ENCODE data around the gene NKD1. TPM values are rescaled to one million over a fixed set of nuclear protein-coding genes. Genes with fewer than 3 reads are reported as not detected.
"Not testable (repeated sequence)": the region's sequence is repeated elsewhere in the genome, so short reads cannot be mapped to it uniquely, and the experiment has no call there.

Gene NKD1
- total RNA-seq, 4 donors from 2014 or later: 3.5 to 48.1 (median 8.9) TPM

DNA sequence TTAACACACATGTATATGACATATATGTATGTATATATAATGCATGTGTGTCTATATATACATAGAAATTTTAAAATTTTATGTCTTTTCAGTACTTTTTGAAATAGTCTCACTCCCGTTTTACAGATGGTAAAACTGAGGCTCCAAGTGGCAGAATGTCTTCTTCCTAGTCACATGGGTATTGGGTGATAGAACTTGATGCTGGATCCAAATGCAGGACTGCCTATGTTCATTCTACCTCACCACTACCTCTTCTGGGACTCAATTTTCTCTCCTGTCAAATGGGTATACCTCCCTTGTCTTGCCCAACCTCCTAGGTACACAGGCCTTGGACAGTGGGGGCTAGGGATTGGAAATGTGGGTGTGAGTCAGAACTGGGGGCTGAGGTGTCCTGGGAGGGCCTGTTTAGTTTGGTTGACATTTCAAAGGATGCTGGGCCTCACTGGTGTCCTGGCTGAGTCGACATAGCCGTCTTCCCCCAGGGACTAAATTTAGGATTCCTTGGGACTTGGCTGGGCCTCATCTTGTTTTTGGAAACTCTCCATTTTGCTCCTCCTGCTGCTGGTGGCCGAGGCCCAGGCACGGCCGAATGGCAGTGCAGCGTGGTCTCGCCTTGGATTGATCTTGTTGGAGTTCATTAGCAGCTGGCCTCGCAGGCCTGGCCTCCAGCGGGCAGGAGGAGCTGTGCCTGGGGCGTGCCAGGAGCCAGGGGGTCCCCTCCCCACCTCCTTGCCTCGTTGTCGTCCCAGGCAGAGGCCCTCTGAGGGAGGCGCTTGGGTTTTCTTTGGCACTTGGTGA lies 25.9 kb downstream of the NKD1 start:
- H3K4me1 ChIP-seq: peaks cover 0 to 19% of the 10 kb centered on the region in 2 donors
- DNase-seq: peak; percentile 43 to 56
- H3K27ac ChIP-seq: peak overlapping the region; percentile 81 to 86
- intact Hi-C loops (cut with DNase I; ENCODE audit: low total_unique reads): no loop called here
- no peaks in the 10 kb centered on the region for H3K36me3 ChIP-seq
- no peak for TF ChIP-seq POLR2A (IDR thresholded peaks at IDR 0.05)
- TF ChIP-seq, protein P1, sequence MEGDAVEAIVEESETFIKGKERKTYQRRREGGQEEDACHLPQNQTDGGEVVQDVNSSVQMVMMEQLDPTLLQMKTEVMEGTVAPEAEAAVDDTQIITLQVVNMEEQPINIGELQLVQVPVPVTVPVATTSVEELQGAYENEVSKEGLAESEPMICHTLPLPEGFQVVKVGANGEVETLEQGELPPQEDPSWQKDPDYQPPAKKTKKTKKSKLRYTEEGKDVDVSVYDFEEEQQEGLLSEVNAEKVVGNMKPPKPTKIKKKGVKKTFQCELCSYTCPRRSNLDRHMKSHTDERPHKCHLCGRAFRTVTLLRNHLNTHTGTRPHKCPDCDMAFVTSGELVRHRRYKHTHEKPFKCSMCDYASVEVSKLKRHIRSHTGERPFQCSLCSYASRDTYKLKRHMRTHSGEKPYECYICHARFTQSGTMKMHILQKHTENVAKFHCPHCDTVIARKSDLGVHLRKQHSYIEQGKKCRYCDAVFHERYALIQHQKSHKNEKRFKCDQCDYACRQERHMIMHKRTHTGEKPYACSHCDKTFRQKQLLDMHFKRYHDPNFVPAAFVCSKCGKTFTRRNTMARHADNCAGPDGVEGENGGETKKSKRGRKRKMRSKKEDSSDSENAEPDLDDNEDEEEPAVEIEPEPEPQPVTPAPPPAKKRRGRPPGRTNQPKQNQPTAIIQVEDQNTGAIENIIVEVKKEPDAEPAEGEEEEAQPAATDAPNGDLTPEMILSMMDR (IDR thresholded peaks at IDR 0.05): no peak
- H3K9me3 ChIP-seq: no peaks in the 10 kb centered on the region
- no peaks in the 10 kb centered on the region for H3K27me3 ChIP-seq
- H3K4me3 ChIP-seq: no peak overlapping the region

DNA sequence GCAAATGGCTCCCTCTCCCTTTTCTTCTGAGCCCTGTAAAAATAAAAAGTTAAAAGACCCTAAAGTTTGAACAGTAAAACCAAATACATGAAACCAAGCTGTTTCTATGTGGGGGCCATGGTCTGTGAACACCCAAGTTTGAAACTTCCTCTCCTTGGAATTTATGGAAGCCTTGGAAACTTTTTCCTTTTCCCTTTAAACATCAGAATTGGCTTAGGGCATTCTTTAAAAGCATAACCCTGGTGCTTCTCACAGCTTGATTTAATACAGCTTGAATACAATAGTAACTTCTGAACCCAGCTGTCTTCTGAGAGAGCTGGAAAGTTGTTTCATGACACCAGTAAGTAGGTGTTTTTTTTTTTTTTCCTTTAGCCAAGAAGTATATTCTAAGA lies 26.5 kb downstream of the NKD1 start:
- Histone ChIP-seq H3K4me3 (no peak overlapping the region), H3K36me3 (no peaks in the 10 kb centered on the region), H3K9me3 (no peaks in the 10 kb centered on the region), H3K4me1 (peaks cover 0 to 19% of the 10 kb centered on the region in 2 donors), H3K27ac (peak overlapping the region; percentile 81 to 86), H3K27me3 (no peaks in the 10 kb centered on the region)
- intact Hi-C loops (cut with DNase I; ENCODE audit: low total_unique reads): no loop called here
- TF ChIP-seq POLR2A (IDR thresholded peaks at IDR 0.05): no peak
- TF ChIP-seq, protein P1 (IDR thresholded peaks at IDR 0.05): no peak
- DNase-seq: no peak

DNA sequence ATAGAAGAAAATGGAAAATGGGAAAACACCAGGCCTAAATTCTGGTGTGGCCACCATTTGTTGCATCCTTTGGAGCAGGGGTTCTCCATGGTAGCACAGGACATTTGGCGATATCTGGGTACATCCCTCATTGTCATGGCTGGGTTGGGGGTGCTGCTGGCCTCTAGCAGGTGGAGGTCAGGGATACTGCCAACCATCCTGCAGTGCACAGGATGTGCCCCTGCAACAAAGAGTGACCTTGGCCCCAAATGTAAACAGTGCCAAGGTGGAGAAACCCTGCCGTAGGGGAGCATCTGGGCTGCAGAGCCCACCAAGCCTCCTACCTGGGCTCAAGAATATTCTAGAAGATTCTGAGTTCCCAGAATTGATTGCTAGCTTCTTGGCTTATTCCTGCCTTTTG lies 27.5 kb downstream of the NKD1 start:
- DNase-seq: no peak
- Histone ChIP-seq H3K27me3 (no peaks in the 10 kb centered on the region), H3K9me3 (no peaks in the 10 kb centered on the region), H3K27ac (peak overlapping the region; percentile 81 to 86), H3K4me3 (no peak overlapping the region), H3K4me1 (peaks cover 0 to 19% of the 10 kb centered on the region in 2 donors), H3K36me3 (no peaks in the 10 kb centered on the region)
- intact Hi-C loops (cut with DNase I; ENCODE audit: low total_unique reads): no loop called here
- TF ChIP-seq, protein P1 (IDR thresholded peaks at IDR 0.05): no peak
- TF ChIP-seq POLR2A (IDR thresholded peaks at IDR 0.05): no peak

DNA sequence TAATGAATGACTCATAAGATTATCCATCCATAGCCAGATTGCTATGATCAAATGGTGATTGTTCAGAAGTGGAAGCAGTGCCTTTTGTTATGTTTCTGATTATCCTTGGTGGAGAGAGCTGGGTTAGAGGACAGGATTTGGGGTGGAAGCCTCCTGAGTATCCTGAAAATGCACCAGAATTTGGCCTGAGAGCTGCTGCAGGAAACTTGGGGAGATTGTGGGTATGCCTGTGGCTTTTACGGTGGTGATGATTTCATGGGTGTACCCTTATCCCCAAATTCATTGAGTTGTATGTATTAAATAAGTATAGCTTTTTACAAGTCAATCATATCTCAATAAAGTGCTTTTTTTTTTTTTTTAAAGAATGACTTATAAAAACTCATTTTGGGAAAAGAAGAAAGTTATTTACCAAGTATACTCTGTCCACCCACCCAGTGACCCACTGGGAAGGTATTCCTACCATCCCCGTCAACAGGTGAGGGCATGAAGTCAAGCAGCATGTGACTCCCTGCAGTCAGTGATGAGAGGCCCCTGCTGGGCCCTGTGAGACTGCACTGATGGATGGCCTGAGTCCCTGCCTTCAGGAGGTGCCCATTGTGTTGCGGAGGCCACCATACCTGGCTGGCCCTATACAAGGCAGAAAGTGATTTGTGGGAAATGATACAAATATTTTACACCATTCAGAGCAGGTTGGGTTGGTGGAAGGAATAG lies 28.4 kb downstream of the NKD1 start:
- Histone ChIP-seq H3K4me1 (peaks cover 0 to 25% of the 10 kb centered on the region in 2 donors), H3K36me3 (no peaks in the 10 kb centered on the region), H3K27me3 (no peaks in the 10 kb centered on the region), H3K27ac (peak overlapping the region in 1 of 2 donors; percentile 81), H3K4me3 (no peak overlapping the region), H3K9me3 (no peaks in the 10 kb centered on the region)
- intact Hi-C loops (cut with DNase I; ENCODE audit: low total_unique reads): no loop called here
- DNase-seq: no peak
- TF ChIP-seq POLR2A (IDR thresholded peaks at IDR 0.05): no peak
- TF ChIP-seq, protein P1 (IDR thresholded peaks at IDR 0.05): no peak

DNA sequence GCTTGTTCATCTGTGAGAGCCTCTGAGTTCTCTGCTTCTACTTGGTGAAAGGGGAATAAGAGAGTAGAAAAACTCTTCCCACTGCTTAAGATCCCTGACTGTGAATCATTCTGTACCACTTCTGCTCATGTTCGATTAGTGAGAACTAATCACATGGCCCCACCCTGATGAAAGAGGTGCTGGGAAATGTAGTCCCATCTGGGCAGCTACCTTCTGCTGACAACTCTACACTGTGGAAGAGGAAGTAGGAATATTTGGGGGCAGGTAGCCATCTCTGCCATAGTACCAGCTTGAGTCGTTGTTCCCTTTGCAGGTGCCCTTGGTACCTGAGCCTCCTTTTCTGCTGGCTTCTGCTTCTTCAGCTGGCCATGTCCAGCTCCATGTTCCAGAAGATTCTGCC lies 29.9 kb downstream of the NKD1 start:
- DNase-seq: no peak
- intact Hi-C loops (cut with DNase I; ENCODE audit: low total_unique reads): no loop called here

DNA sequence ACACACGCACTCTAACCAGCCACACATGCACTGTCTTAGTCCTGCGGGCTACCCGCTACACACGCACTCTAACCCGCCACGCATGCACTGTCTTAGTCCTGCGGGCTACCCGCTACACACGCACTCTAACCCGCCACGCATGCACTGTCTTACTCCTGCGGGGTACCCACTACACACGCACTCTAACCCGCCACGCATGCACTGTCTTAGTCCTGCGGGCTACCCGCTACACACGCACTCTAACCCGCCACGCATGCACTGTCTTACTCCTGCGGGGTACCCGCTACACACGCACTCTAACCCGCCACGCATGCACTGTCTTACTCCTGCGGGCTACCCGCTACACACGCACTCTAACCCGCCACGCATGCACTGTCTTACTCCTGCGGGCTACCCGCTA lies 31.2 kb downstream of the NKD1 start:
- H3K9me3 ChIP-seq; intact Hi-C loops (cut with DNase I; ENCODE audit: low total_unique reads): not testable (repeated sequence)
- H3K4me1 ChIP-seq: peaks cover 0 to 16% of the 10 kb centered on the region in 2 donors

More for the DNA sequence above, 29.9 kb downstream of the NKD1 start:
- TF ChIP-seq POLR2A (IDR thresholded peaks at IDR 0.05): no peak
- TF ChIP-seq, protein P1 (IDR thresholded peaks at IDR 0.05): no peak
- Histone ChIP-seq H3K9me3 (no peaks in the 10 kb centered on the region), H3K36me3 (no peaks in the 10 kb centered on the region), H3K4me1 (peaks cover 0 to 25% of the 10 kb centered on the region in 2 donors), H3K27me3 (no peaks in the 10 kb centered on the region), H3K4me3 (no peak overlapping the region), H3K27ac (no peak overlapping the region)

More for the DNA sequence above, 31.2 kb downstream of the NKD1 start:
- H3K27me3 ChIP-seq, DNase-seq, H3K4me3 ChIP-seq, H3K36me3 ChIP-seq, H3K27ac ChIP-seq: not testable (repeated sequence)

Data from uterus (tissue), 4 donors.